H1 (cell line): ENCODE results near the gene AGBL1. TPM values are rescaled to one million over a fixed set of nuclear protein-coding genes. Genes with fewer than 3 reads are reported as not detected.

Experiments used
- CTCF ChIA-PET: fragments of 300-600 bp; sonication (Branson Sonifier 250); formaldehyde crosslinking; loops from one replicate; lab custom pipeline; 2021; ENCODE audit not compliant: partially characterized antibody; lab: Charles Lee
- POLR2A ChIA-PET: fragments of 300-600 bp; sonication (Branson Sonifier 250); formaldehyde crosslinking; loops from one replicate; lab custom pipeline; 2021; ENCODE audit warnings: inconsistent platforms; ENCODE audit not compliant: partially characterized antibody; lab: Charles Lee
- DNase-seq, 2 experiments: peaks; one replicate each; pipeline versions ENCODE4 v3.0.0 to v3.0.0-alpha.2; 2010 to 2022; ENCODE audit warnings: low spot score in 2 of 2, low read depth in 1 of 2, mixed read lengths in 1 of 2
- FAIRE-seq: peaks from 2 replicates; lab custom pipeline; 2011; peaks lifted over from hg19 to GRCh38; lab: Jason Lieb, UNC
- H2AFZ ChIP-seq: 2 replicates; pipeline ENCODE4 v1.8.1; 2012; ENCODE audit warnings: low read length, inconsistent platforms
- H2AK5ac ChIP-seq: 2 replicates; pipeline ENCODE4 v1.6.1; 2013; ENCODE audit warnings: low read depth, low read length
- H2BK120ac ChIP-seq: replicated peaks from 2 replicates; pipeline ENCODE3; 2013; ENCODE audit warnings: low read depth, low read length, inconsistent platforms
- H2BK12ac ChIP-seq: 2 replicates; pipeline ENCODE4 v1.6.1; 2013; ENCODE audit warnings: low read depth, low read length
- H2BK15ac ChIP-seq: 2 replicates; pipeline ENCODE4 v1.6.1; 2013; ENCODE audit warnings: low read length
- H2BK20ac ChIP-seq: 2 replicates; pipeline ENCODE4 v1.6.1; 2013; ENCODE audit warnings: low read length
- H2BK5ac ChIP-seq: 2 replicates; pipeline ENCODE4 v1.6.1; 2013; ENCODE audit warnings: low read depth, low read length
- H3K14ac ChIP-seq: 2 replicates; pipeline ENCODE4 v1.6.1; 2013; ENCODE audit warnings: inconsistent platforms; ENCODE audit not compliant: insufficient read length
- H3K18ac ChIP-seq: 2 replicates; pipeline ENCODE4 v1.6.1; 2013; ENCODE audit warnings: low read length; ENCODE audit errors: extremely low read depth
- H3K23ac ChIP-seq: 2 replicates; pipeline ENCODE4 v1.6.1; 2013; ENCODE audit warnings: inconsistent platforms; ENCODE audit not compliant: insufficient read length
- H3K23me2 ChIP-seq: 2 replicates; pipeline ENCODE4 v1.6.1; 2013; ENCODE audit warnings: low read depth, low read length
- H3K27ac ChIP-seq: 2 replicates; pipeline ENCODE4 v1.6.1; 2011; ENCODE audit warnings: low read depth, low read length, inconsistent platforms
- H3K27me3 ChIP-seq, 4 experiments: replicated peaks in 1 of 4; 1 replicate in 1 of 4; 2 replicates in 3 of 4; pipeline versions ENCODE4 v1.6.1 to v1.8.1; 2011 to 2013; ENCODE audit warnings: low read length in 3 of 4, mild to moderate bottlenecking in 3 of 4, inconsistent platforms in 2 of 4, mixed read lengths in 2 of 4, moderate library complexity in 1 of 4; ENCODE audit not compliant: control insufficient read depth in 3 of 4, insufficient read depth in 3 of 4; ENCODE audit errors: extremely low read depth in 1 of 4
- H3K36me3 ChIP-seq, 4 experiments: 2 replicates each; pipeline versions ENCODE4 v1.6.1 to v1.8.1; 2011 to 2013; ENCODE audit warnings: mild to moderate bottlenecking in 4 of 4, low read length in 3 of 4, moderate library complexity in 2 of 4, control low read depth in 1 of 4, inconsistent platforms in 1 of 4; ENCODE audit not compliant: insufficient read depth in 4 of 4, control insufficient read depth in 2 of 4
- H3K4ac ChIP-seq: replicated peaks from 2 replicates; pipeline ENCODE3; 2013; ENCODE audit warnings: low read length, low read depth, mixed read lengths, inconsistent platforms; ENCODE audit not compliant: insufficient read length
- H3K4me1 ChIP-seq, 4 experiments: replicated peaks in 1 of 4; 1 replicate in 1 of 4; 2 replicates in 3 of 4; pipeline versions ENCODE4 v1.6.1 to v1.8.1; 2011 to 2013; ENCODE audit warnings: low read length in 3 of 4, inconsistent platforms in 2 of 4, mixed read lengths in 1 of 4; ENCODE audit not compliant: insufficient read depth in 4 of 4, control insufficient read depth in 3 of 4
- H3K4me2 ChIP-seq, 2 experiments: 2 replicates each; pipeline versions ENCODE4 v1.6.1 to v1.8.1; 2011 to 2013; ENCODE audit warnings: low read depth in 2 of 2, low read length in 2 of 2, control low read depth in 1 of 2, inconsistent platforms in 1 of 2, mild to moderate bottlenecking in 1 of 2; ENCODE audit not compliant: insufficient read depth in 1 of 2
- H3K4me3 ChIP-seq, 4 experiments: fragments of 200-600, 300-600 bp in 1 of 4; sonication (generic), shearing (Covaris generic), sonication (Bioruptor Twin) in 1 of 4; 2 replicates each; pipeline versions ENCODE4 v1.5.1 to v1.8.1; 2011 to 2016; ENCODE audit warnings: low read length in 4 of 4, low read depth in 3 of 4, control low read depth in 2 of 4, inconsistent platforms in 2 of 4, mild to moderate bottlenecking in 2 of 4, mixed read lengths in 1 of 4, moderate library complexity in 1 of 4; ENCODE audit not compliant: insufficient read depth in 2 of 4; ENCODE audit errors: extremely low read depth in 1 of 4
- H3K56ac ChIP-seq: replicated peaks from 2 replicates; pipeline ENCODE3; 2013; ENCODE audit warnings: low read depth, mild to moderate bottlenecking, mixed read lengths, low read length, inconsistent platforms; ENCODE audit not compliant: insufficient read length
- H3K79me1 ChIP-seq: 2 replicates; pipeline ENCODE4 v1.6.1; 2013; ENCODE audit warnings: low read depth, low read length, control low read depth
- H3K79me2 ChIP-seq, 2 experiments: 2 replicates each; pipeline versions ENCODE4 v1.6.1 to v1.8.1; 2012 to 2013; ENCODE audit warnings: low read length in 2 of 2, mild to moderate bottlenecking in 2 of 2, inconsistent platforms in 1 of 2; ENCODE audit not compliant: insufficient read depth in 2 of 2, control insufficient read depth in 1 of 2
- H3K9ac ChIP-seq, 4 experiments: replicated peaks in 1 of 4; 1 replicate in 1 of 4; 2 replicates in 3 of 4; pipeline versions ENCODE4 v1.6.1 to v1.8.1; 2011 to 2013; ENCODE audit warnings: low read depth in 3 of 4, low read length in 3 of 4, control low read depth in 2 of 4, mild to moderate bottlenecking in 2 of 4, moderate library complexity in 2 of 4, inconsistent platforms in 1 of 4; ENCODE audit errors: extremely low read depth in 1 of 4
- H3K9me3 ChIP-seq, 2 experiments: 2 replicates each; pipeline versions ENCODE4 v1.6.1 to v1.8.1; 2012 to 2013; ENCODE audit warnings: mild to moderate bottlenecking in 2 of 2, moderate library complexity in 2 of 2, control low read depth in 1 of 2, inconsistent platforms in 1 of 2, low read depth in 1 of 2, low read length in 1 of 2, mixed read lengths in 1 of 2; ENCODE audit not compliant: insufficient read depth in 2 of 2
- H4K20me1 ChIP-seq, 2 experiments: replicated peaks in 1 of 2; 2 replicates each; pipeline versions ENCODE3 to v1.8.1; 2011 to 2013; ENCODE audit warnings: inconsistent platforms in 2 of 2, low read length in 2 of 2, mild to moderate bottlenecking in 1 of 2; ENCODE audit not compliant: insufficient read depth in 2 of 2, control insufficient read depth in 1 of 2
- H4K5ac ChIP-seq: 2 replicates; pipeline ENCODE4 v1.6.1; 2013; ENCODE audit warnings: low read length, low read depth, mixed read lengths, inconsistent platforms; ENCODE audit not compliant: insufficient read length
- H4K8ac ChIP-seq: 2 replicates; pipeline ENCODE4 v1.8.0; 2013; ENCODE audit warnings: mild to moderate bottlenecking, moderate library complexity, low read length, inconsistent platforms; ENCODE audit not compliant: insufficient read depth; ENCODE audit errors: extremely low read depth
- H4K91ac ChIP-seq: replicated peaks from 2 replicates; pipeline ENCODE3; 2013; ENCODE audit warnings: low read length, mixed read lengths, inconsistent platforms; ENCODE audit not compliant: insufficient read length
- BACH1 ChIP-seq: IDR thresholded peaks from 2 replicates; pipeline ENCODE4 v1.6.1; 2012; ENCODE audit warnings: low read length, improper control_type of control experiment
- BCL11A ChIP-seq, 2 experiments: IDR thresholded peaks; one replicate each; pipeline ENCODE4 v1.6.1; 2011; ENCODE audit warnings: low read depth in 2 of 2, low read length in 2 of 2, mild to moderate bottlenecking in 2 of 2
- CHD2 ChIP-seq: IDR thresholded peaks from 2 replicates; pipeline ENCODE4 v1.6.1; 2012; ENCODE audit warnings: low read length, improper control_type of control experiment
- EGR1 ChIP-seq: IDR thresholded peaks from 2 replicates; pipeline ENCODE4 v1.6.1; 2011; ENCODE audit warnings: low read depth, low read length, borderline replicate concordance
- HDAC6 ChIP-seq: IDR thresholded peaks from one replicate; pipeline ENCODE4 v1.7.1; 2012; ENCODE audit warnings: low read depth, mild to moderate bottlenecking, inconsistent platforms, low read length, moderate library complexity
- NANOG ChIP-seq: IDR thresholded peaks from 2 replicates; pipeline ENCODE4 v1.6.1; 2011; ENCODE audit warnings: low read length, low read depth, mild to moderate bottlenecking, inconsistent platforms; ENCODE audit not compliant: insufficient read depth, poor library complexity, severe bottlenecking
- RXRA ChIP-seq: IDR thresholded peaks from 2 replicates; pipeline ENCODE4 v1.6.1; 2011; ENCODE audit warnings: low read depth, mild to moderate bottlenecking, low read length, moderate library complexity; ENCODE audit not compliant: insufficient read depth
- TAF1 ChIP-seq: IDR thresholded peaks from 2 replicates; pipeline ENCODE4 v1.6.1; 2011; ENCODE audit warnings: mild to moderate bottlenecking, low read depth, low read length
- TBP ChIP-seq: IDR thresholded peaks from 2 replicates; pipeline ENCODE4 v1.6.1; 2011; ENCODE audit warnings: low read depth, low read length, improper control_type of control experiment
- TEAD4 ChIP-seq: IDR thresholded peaks from 2 replicates; pipeline ENCODE4 v1.6.1; 2012; ENCODE audit warnings: low read depth, low read length, inconsistent platforms, mixed read lengths
- WGBS, 2 experiments: shearing (Covaris generic) in 1 of 2; methylation state at CpG; one replicate each; pipeline versions ENCODE4 v1.1.6 to v1.1.7; 2013 to 2015; ENCODE audit warnings: low lambda C conversion rate in 2 of 2, mixed read lengths in 2 of 2, inconsistent platforms in 1 of 2, low coverage in 1 of 2, missing lambda C conversion rate in 1 of 2; ENCODE audit not compliant: insufficient replicate concordance in 2 of 2, insufficient coverage in 1 of 2, insufficient read length in 1 of 2; ENCODE audit errors: extremely low coverage in 1 of 2, missing lambda C conversion rate in 1 of 2; 5-methylcytosine and 5-hydroxymethylcytosine counted together
- polyA plus RNA-seq, 7 experiments: library from polyadenylated mRNA; depleted of rRNA in 3 of 7; stranded (reverse) in 5 of 7; unstranded in 2 of 7; fragments of >200 nt in 5 of 7; fragments of 200-250 nt in 2 of 7; gene quantifications; 1 replicate in 5 of 7; 2 replicates in 1 of 7; 4 replicates in 1 of 7; pipeline versions ENCODE4 v1.2.1 to v1.2.3, GENCODE V29; 2011 to 2013; ENCODE audit warnings: missing spikeins in 2 of 7, mixed read lengths in 2 of 7
- total RNA-seq: library from RNA; stranded (reverse); fragmentation: NEBNext Ultra II Directional; extraction: Animal tissue kit (Norgen Biotek cat#: 25700); gene quantifications from 2 replicates; pipeline ENCODE4 v1.2.1, GENCODE V29; 2021
- TF ChIP-seq, protein P1 (sequence below), 3 experiments: IDR thresholded peaks; 1 replicate in 2 of 3; 2 replicates in 1 of 3; pipeline versions ENCODE4 v1.5.1 to v1.6.1; 2011; ENCODE audit warnings: low read length in 3 of 3, mild to moderate bottlenecking in 3 of 3, inconsistent platforms in 2 of 3, low read depth in 1 of 3, moderate library complexity in 1 of 3; ENCODE audit not compliant: insufficient read depth in 1 of 3; ENCODE audit errors: control extremely low read depth in 1 of 3
- TF ChIP-seq, protein P2 (sequence below): IDR thresholded peaks from 2 replicates; pipeline ENCODE4 v1.6.1; 2012; ENCODE audit warnings: inconsistent platforms

Gene AGBL1
- total and polyA plus RNA-seq, 2 of the 8 experiments (the other 6 are each of a cell fraction or from before 2014, with no cell fraction given): not detected

DNA sequence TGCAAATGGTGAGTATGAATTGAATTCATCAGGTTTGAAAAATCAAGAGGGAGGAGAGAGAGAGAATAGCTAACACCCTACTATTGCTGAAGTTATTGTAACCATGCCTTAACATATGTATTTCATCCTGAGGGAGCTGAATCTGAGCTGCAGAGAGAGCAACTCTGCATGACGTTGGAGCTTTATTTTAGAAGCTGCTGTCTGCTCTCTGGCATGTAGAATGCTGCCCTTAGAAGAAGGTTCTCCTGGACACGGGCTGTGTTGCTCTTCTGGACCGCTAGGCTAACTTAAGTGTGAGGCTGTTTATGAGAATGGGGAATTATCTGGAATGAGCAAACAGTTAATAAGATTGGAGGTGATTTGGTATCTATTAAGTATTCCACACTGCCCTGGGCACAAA is 814.6 kb downstream of the AGBL1 start:
- Histone ChIP-seq H3K36me3 (no peaks in the 10 kb centered on the region), H2BK15ac (no peak overlapping the region), H2BK20ac (no peak overlapping the region), H3K56ac (no peak overlapping the region), H4K5ac (no peak overlapping the region), H3K79me1 (no peaks in the 10 kb centered on the region), H2BK12ac (no peak overlapping the region), H3K4me1 (peaks cover 3 to 11% (median 6%) of the 10 kb centered on the region in 4 experiments; a peak in 5 of 7 replicates), H3K79me2 (no peaks in the 10 kb centered on the region), H2AK5ac (no peak overlapping the region), H2AFZ (no peak overlapping the region), H3K23me2 (no peaks in the 10 kb centered on the region), H4K8ac (no peak overlapping the region), H3K27ac (no peak overlapping the region), H3K4ac (no peak overlapping the region), H4K20me1 (no peaks in the 10 kb centered on the region), H2BK5ac (no peak overlapping the region), H3K9me3 (no peaks in the 10 kb centered on the region), H3K23ac (no peak overlapping the region), H4K91ac (no peak overlapping the region), H3K18ac (no peak overlapping the region), H3K9ac (no peak overlapping the region), H3K4me3 (no peak overlapping the region), H2BK120ac (no peak overlapping the region), H3K27me3 (no peaks in the 10 kb centered on the region), H3K14ac (no peak overlapping the region), H3K4me2 (no peak overlapping the region)
- WGBS, 2 experiments: 71% methylated on average over 3 of the region's 3 CpGs; no CpG with 5 or more reads in 1 of the 2 experiments
- no peak for DNase-seq
- CTCF ChIA-PET: interaction anchor here (0.7 to 1.3 kb wide), 3 partner anchors 21 to 986 kb away, joined by 3 to 5 read pairs (median 3); no protein-coding TSS in a partner anchor
- POLR2A ChIA-PET: no interaction called here
- FAIRE-seq: no peak
- TF ChIP-seq CHD2 (no peak), TAF1 (no peak), TBP (no peak), HDAC6 (no peak), BCL11A (IDR thresholded peaks at IDR 0.05; ENCODE audit: low read depth in 2 of 2, low read length in 2 of 2) (no peak), EGR1 (no peak), TEAD4 (no peak), BACH1 (no peak), NANOG (no peak), RXRA (no peak)
- TF ChIP-seq, protein P1, sequence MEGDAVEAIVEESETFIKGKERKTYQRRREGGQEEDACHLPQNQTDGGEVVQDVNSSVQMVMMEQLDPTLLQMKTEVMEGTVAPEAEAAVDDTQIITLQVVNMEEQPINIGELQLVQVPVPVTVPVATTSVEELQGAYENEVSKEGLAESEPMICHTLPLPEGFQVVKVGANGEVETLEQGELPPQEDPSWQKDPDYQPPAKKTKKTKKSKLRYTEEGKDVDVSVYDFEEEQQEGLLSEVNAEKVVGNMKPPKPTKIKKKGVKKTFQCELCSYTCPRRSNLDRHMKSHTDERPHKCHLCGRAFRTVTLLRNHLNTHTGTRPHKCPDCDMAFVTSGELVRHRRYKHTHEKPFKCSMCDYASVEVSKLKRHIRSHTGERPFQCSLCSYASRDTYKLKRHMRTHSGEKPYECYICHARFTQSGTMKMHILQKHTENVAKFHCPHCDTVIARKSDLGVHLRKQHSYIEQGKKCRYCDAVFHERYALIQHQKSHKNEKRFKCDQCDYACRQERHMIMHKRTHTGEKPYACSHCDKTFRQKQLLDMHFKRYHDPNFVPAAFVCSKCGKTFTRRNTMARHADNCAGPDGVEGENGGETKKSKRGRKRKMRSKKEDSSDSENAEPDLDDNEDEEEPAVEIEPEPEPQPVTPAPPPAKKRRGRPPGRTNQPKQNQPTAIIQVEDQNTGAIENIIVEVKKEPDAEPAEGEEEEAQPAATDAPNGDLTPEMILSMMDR (IDR thresholded peaks at IDR 0.05; ENCODE audit: control extremely low read depth in 1 of 3, insufficient read depth in 1 of 3, low read depth in 1 of 3, low read length in 3 of 3): no peak
- TF ChIP-seq, protein P2, sequence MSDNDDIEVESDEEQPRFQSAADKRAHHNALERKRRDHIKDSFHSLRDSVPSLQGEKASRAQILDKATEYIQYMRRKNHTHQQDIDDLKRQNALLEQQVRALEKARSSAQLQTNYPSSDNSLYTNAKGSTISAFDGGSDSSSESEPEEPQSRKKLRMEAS: no peak
